ENCODE measurements around the gene ZFYVE27. TPM values are rescaled to one million over a fixed set of nuclear protein-coding genes. Genes with fewer than 3 reads are reported as not detected.

The ZFYVE27 gene
- total and polyA plus RNA-seq, 2 of the 4 experiments (the other 2 are of a cell fraction) = 13.1 to 22.2 TPM

DNA sequence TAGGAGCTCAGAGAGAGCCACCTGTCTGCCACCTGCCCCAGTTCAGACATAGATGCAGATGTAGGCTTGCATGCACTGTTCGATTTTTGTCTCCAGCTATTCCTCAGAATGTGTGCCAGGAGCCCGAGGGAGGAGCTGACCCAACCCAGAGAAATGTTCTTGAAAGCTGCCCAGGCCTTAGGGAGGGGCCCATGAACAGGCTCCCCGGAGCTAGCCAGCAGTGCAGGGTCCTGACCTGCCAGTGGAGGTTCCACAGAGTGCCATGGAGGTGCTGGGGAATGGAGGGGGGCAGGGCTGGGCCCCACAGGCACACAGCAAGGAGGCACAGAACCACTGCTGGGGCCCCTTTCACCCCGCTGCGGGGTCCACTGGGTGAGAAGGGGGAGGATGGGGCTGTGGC is 64.5 kb downstream of the ZFYVE27 start:
- Histone ChIP-seq H3K4ac (ENCODE audit: low read depth, low read length) (no peak overlapping the region), H2BK20ac (ENCODE audit: low read depth, low read length) (no peak overlapping the region), H2BK120ac (ENCODE audit: low read depth, low read length) (no peak overlapping the region), H3K23ac (ENCODE audit: low read depth, low read length) (no peak overlapping the region), H2AFZ (replicated peaks; ENCODE audit: low read length, poor library complexity) (no peak overlapping the region), H3K4me1 (ENCODE audit: control insufficient read depth, insufficient read depth, low read length) (no peaks in the 10 kb centered on the region), H3K79me1 (ENCODE audit: low read depth in 1 of 2, low read length in 2 of 2) (no peaks in the 10 kb centered on the region), H3K27me3 (ENCODE audit: control insufficient read depth, insufficient read depth, low read length) (peaks cover 30% of the 10 kb centered on the region), H4K91ac (ENCODE audit: insufficient read depth, low read depth, low read length) (no peak overlapping the region), H2BK15ac (ENCODE audit: low read depth, low read length) (no peak overlapping the region), H3K18ac (ENCODE audit: low read depth, low read length) (no peak overlapping the region), H2BK5ac (ENCODE audit: low read depth, low read length, poor library complexity, severe bottlenecking) (no peak overlapping the region), H3K14ac (replicated peaks; ENCODE audit: low read depth, low read length) (no peak overlapping the region), H4K5ac (ENCODE audit: low read depth, low read length) (no peak overlapping the region), H4K20me1 (ENCODE audit: insufficient read depth, low read length) (no peaks in the 10 kb centered on the region), H2AK5ac (ENCODE audit: low read depth, low read length) (no peak overlapping the region), H3K9me3 (ENCODE audit: control insufficient read depth, insufficient read depth, low read length) (peaks cover 3% of the 10 kb centered on the region; the same call in 1 of the 2 replicates), H4K8ac (ENCODE audit: low read depth in 2 of 2, low read length in 2 of 2) (no peak overlapping the region), H3K4me2 (ENCODE audit: low read depth, low read length) (no peak overlapping the region), H3K9ac (ENCODE audit: low read depth, low read length) (no peak overlapping the region), H2AK9ac (replicated peaks; ENCODE audit: low read depth, low read length, poor library complexity) (no peak overlapping the region), H3K36me3 (ENCODE audit: control insufficient read depth, insufficient read depth, low read length) (no peaks in the 10 kb centered on the region), H3K27ac (ENCODE audit: insufficient read depth, low read length) (no peak overlapping the region), H3K4me3 (ENCODE audit: insufficient read depth, low read depth, low read length) (no peak overlapping the region), H3K9me1 (ENCODE audit: insufficient read depth, low read length) (no peaks in the 10 kb centered on the region), H3K56ac (ENCODE audit: extremely low read depth, insufficient read depth, low read length) (no peak overlapping the region)
- TF ChIP-seq FOS (IDR thresholded peaks at IDR 0.05; ENCODE audit: low read depth, low read length) (no peak), BHLHE40 (IDR thresholded peaks at IDR 0.05; ENCODE audit: low read depth, low read length) (no peak), MXI1 (IDR thresholded peaks at IDR 0.05; ENCODE audit: borderline replicate concordance, low read depth, low read length) (no peak)
- TF ChIP-seq, protein P1, sequence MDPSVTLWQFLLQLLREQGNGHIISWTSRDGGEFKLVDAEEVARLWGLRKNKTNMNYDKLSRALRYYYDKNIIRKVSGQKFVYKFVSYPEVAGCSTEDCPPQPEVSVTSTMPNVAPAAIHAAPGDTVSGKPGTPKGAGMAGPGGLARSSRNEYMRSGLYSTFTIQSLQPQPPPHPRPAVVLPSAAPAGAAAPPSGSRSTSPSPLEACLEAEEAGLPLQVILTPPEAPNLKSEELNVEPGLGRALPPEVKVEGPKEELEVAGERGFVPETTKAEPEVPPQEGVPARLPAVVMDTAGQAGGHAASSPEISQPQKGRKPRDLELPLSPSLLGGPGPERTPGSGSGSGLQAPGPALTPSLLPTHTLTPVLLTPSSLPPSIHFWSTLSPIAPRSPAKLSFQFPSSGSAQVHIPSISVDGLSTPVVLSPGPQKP (IDR thresholded peaks at IDR 0.05; ENCODE audit: borderline replicate concordance, low read depth, low read length) = no peak
- no TSS peak for BruUV-seq (replicated peaks)
- dilution Hi-C loops (cut with HindIII; ENCODE audit: low sequenced_read_pairs, unreplicated experiment) (no loop called here), intact Hi-C loops (cut with micrococcal nuclease) (no loop called here), in situ Hi-C loops (cut with MboI; ENCODE audit: low sequenced_read_pairs) (no loop called here)
- DNase-seq (no peak), ATAC-seq (ENCODE audit: low read depth) (no peak)
- WGBS, 2 experiments (ENCODE audit: extremely low coverage in 2 of 2, insufficient read length in 1 of 2) = 38% methylated on average over 1 of the region's 5 CpGs; no CpG with 5 or more reads in 1 of the 2 experiments
- ChIA-PET CTCF (no interaction called here), POLR2A (ENCODE audit: unreplicated experiment) (no interaction called here)

Data from IMR-90 (cell line).